Eye (tissue), 1 donor: ENCODE data around the gene FXR2.
"Not testable (repeated sequence)": the region's sequence is repeated elsewhere in the genome, so short reads cannot be mapped to it uniquely, and the experiment has no call there.

Experiments used
- DNase-seq: peaks from one replicate; pipeline ENCODE4 v3.0.0-alpha.2; 2015

FXR2 gene

DNA sequence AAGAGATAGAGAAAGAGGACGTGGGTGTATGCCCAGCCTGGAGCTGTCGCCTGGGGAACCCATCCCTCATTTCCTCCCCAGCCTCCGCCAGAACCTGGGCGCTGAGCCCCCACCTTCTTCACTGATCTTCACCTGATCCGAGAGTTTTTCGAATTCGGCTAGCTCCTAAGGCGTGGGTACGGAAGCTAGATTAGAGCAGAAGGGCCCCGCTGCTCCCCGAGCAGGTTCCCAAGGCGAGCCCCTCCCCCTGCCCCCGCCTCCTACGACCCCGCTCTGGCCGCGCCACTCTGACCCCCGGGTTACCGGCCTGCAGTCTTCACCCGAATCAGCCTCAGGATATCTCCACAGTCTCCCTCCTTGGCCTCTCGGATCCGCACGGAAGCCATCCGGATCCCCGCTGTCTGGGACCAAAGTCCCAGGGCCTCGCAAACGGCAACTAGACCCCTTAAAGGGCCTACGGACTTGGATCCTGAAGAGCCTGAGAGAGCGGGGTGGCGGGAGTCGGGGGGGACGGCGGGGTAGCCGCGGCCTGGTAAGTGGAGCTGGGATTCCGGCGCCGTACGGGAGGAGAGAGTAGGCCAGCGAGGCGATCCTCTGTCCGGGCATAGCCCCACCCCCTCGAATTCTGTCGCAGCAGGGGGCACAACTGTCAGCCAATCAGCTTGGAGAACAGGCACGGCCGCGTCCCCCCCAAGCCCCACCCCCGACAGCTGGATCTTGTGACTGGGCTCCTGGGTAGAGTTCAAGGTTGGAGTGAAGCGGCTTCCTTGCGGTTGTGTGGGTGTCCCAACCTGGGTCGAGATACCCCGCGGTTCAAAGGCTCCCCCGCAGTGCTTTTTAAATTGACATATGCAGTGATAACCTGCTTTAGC lies 12.8 kb upstream of the FXR2 start, which contains the start of gene SAT2:
Gene SAT2, minus strand, starts transcription at position 572 of the 872 bp plus-strand sequence. Its CDS starts 186 bp downstream, at position 386.
- peak; percentile 99 for DNase-seq

DNA sequence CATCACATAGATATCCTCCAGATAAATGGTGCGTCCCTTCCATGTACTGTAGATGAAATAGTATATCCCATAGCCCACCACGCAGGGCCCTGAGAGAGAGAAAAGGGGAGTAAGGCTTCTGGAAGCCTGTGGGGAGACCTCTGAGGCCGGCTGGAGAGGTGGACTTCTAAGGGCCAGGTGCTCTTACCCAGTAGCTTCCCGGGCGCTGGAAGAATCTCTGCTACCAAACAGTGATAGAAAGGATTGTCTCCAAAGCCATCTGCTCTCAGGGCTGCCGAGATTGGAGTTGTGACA lies 12.2 kb upstream of the FXR2 start:
- no peak for DNase-seq

DNA sequence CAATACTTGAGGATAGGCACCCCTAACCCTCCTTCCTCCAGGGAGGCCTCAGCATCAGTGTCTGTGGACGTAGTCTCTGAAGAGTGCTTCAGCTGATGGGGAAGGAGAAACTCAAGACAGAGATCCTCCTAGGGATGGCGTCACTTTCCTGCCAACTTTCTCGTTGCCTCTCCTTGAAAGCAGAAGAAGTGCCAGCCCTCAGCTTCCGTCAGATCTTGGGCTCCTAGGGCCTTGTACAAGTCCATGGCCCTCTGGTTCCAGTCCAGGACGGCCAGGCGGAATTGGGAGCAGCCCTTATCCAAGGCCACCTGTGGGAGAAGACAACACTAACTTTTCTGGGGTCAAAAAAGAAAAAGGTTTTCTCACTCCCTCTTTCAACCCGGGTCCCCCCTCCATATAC lies 11.6 kb upstream of the FXR2 start:
- DNase-seq: no peak

DNA sequence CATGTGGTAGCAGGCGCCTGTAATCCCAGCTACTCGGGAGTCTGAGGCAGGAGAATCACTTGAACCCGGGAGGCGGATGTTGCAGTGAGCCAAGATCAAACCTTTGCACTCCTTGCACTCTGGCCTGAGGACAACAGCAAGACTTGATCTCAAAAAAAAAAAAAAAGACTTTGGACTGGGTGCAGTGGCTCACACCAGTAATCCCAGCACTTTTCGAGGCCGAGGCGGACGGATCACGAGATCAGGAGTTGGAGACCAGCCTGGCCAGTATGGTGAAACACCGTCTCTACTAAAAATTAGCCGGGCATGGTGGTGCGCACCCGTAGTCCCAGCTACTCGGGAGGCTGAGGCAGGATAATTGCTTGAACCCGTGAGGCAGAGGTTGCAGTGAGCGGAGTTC lies 11.1 kb upstream of the FXR2 start:
- not testable (repeated sequence) for DNase-seq

DNA sequence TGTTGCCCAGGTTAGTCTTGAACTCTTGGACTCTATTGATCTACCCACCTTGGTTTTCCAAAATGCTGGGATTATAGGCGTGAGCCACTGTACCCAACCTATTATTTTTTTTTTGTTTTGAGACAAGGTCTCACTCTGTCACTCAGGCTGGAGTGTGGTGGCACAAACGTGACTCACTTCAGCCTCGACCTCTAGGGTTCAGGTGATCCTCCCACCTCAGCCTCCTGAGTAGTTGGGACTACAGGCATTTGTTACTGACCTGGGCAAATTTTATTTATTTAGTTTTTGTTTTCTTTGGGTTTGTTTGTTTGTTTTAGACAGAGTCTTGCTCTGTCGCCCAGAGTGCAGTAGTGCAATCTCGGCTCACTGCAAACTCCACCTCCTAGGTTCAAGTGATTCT lies 9.0 kb upstream of the FXR2 start:
- no peak for DNase-seq

DNA sequence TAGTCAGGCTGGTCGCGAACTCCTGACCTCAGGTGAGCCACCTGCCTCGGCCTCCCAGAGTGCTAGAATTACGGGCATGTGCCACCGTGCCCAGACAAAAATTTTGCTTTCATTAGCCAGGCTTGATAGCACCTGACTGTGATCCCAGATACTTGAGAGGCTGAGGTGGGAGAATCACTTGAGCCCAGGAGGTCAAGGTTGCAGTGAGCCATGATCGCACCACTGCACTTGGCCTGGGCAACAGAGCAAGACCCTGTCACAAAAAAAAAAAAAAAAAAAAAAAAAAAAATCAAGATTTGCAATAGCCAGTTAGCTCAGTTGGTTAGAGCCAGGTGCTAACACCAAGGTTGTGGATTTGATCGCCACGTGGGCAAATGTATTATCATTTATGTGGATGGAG lies 6.1 kb upstream of the FXR2 start:
- DNase-seq: no peak

DNA sequence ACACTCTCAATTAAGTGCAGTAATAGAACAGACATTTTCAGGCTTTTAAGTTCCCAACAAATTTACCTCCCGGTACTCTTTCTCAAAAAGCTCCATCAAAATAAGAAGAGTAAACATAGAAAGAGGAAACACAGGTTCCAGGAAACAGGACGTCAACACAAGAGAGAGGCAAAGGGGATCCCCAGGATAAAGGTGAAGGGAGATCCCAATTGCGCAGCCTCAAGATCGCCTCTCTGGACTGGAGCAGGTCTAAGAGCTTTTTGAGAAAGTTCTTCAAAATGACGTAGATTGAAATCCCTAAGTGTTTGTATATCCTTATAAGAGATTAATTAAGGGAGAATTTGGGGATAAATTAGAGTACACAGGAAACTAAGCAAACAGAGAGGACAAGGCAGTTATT lies 3.9 kb upstream of the FXR2 start:
- no peak for DNase-seq

DNA sequence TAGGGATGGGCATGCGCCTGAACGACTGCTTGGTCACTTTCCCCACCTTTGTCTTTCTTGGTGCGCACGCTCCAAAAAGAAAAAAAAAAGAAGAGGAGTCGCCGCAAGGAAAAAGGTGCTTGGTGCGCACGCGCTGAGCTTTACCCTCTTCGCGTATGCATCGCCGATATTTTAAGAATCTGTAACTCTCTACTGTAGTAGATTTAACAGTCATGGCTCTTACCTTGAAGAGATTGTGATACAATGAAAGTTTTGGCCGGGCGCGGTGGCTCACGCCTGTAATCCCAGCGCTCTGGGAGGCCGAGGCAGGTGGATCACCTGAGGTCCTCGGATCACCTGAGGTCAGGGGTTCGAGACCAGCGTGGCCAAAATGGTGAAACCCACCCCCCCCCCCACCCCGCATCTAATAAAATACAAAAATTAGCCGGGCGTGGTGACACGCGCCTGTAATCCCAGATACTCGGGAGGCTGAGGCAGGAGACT lies 609 bp upstream of the FXR2 start:
- DNase-seq: no peak

DNA sequence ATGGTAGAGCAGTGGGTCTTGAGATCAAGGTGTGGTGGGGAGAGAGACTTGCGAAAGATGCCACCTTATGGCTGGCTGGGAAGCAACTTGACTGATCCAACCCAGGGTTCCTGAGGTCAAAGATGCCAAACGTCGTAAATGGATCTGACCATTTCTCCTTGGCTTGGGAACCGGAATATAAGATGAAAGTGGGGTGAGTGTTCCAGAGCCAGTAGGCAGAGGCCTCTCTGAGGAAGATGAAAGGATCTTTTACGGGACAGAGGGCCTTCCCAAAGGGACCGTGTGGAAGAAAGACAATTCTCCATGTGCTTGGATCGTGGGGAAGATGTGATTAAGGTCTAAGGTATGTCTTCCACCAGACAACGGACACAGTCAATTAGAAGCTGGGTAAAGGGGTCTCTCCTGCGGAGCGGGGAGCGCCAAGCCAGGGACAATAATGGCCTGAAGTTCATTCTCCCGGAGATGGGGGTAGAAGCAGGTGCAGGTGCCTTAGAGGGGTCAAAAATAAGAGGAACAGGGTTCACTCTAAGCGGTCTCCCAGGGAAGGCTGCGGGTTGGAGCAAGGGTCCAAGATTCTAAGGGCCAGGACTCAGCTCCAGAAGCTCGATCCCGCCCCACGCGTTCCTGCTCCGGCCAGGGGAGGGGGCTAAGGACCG lies 800 bp downstream of the FXR2 start:
- no peak for DNase-seq

DNA sequence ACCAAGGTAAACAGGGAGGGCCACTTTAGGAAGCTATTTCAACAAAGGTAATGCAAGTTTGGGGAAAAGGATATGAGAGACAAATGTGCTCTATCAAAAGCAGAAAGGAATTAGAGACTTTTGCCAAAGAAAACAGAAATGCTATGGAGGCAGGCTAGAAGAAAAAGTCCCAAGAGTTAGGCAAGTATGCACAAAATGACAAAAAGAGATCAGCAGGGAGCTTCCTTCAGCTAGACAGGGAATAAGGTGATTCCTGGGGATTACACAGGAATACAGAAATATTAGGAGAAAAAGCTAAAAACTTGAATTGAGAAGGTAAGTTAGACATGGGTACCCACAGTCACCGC lies 2.4 kb downstream of the FXR2 start:
- no peak for DNase-seq

DNA sequence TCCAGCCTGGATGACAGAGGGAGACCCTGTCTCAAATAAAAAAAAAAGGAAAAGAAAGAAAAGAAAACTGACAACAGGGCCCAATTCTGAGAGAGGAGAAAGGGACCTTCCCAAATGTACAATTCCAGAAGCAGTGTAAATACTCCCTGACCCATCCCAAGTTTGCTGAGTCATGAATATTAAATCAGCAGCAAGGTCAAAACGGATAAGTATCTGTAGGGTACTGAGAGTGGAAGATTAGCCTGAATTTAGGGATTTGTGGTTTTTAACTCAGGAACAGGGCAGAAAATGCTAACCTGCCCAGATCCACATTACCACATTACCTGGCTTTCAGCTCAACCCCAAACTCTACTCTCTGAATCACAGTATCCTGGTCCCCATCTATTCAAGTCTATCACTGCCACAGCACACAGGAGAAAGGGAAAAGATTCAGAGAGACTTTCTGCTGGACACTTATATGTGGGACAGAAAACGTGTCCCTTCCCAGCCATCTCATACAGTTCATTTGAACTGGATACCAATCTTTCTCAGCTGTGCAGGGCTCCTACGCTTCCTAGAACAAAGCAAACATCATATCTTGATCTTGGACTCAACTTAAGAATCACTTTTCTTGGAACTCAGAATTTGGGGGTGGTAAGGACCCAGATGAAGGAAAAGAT lies 2.9 kb downstream of the FXR2 start:
- no peak for DNase-seq

DNA sequence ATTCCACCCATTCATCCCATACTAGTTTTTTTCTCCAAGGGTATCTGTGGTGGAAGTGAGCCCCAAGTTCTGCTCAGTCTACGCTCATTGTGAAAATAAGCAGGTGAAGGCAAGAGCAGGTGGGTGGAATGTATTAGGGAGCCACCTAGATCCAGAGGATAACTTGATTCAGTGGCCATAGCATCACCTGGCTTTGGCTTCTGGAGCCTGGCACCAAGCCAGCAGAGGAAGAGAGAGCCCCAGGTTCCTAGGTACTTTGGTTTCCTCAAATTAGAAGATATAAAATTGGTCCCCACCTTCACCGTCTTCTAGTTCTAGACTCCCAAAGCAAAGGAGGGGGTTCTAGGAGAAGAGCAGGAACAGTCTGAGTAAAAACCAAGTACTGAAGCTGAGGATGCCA lies 4.1 kb downstream of the FXR2 start:
- DNase-seq: no peak

DNA sequence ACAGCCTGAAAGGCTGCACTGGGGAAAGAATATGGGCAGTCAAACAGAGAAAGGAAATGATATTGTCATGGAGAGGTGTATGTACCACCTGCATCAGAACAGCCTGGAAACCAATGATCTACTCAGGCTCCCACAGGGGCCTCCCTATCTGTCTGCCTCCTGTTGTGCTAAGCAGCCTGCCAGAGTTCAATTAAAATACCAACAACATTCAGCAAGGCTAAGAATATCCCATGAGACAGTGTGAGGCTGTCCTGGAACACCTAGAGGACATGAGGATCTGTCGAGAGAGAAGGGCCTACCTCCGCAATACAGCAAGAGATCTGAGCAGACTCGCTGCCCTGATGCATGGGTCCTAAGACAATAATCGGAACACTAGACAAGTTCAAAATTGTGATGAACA lies 8.4 kb downstream of the FXR2 start:
- DNase-seq: no peak

DNA sequence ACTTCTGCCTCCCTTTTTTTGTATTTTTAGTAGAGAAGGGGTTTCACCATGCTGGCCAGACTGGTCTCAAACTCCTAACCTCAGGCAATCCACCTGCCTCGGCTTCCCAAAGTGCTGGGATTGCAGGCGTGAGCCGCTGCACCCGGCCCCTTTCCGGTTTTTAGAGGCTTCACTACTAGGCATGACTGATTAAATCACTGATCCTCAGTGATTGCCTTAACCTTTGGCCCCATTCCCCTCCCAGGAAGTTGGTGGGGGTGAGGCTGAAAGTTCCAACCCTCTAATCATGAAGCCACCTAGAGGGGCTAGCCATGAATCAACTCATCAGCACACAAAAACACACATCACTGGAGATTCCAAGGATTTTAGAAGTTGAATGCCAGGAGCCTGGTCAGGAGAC lies 17.1 kb downstream of the FXR2 start:
- not testable (repeated sequence) for DNase-seq

DNA sequence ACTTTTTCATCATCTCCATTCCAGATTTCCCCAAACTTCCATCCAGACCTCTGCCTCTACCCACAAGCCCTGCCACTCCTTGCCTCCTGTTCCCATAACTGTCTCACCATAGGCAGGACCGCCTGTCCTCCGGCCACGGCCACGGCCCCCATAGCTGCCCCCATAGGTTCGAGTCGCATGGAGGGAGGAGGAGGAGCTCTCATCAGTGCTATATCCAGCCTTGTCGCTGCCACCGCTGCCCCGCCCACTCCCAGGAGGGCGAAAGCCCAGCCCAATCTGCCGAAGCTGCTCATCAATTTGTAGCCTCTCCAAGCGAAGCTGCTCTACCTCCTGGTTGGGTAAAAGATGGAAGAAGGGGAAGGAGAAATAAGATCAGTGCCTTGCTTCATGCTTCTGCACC lies 21.4 kb downstream of the FXR2 start:
- no peak for DNase-seq

DNA sequence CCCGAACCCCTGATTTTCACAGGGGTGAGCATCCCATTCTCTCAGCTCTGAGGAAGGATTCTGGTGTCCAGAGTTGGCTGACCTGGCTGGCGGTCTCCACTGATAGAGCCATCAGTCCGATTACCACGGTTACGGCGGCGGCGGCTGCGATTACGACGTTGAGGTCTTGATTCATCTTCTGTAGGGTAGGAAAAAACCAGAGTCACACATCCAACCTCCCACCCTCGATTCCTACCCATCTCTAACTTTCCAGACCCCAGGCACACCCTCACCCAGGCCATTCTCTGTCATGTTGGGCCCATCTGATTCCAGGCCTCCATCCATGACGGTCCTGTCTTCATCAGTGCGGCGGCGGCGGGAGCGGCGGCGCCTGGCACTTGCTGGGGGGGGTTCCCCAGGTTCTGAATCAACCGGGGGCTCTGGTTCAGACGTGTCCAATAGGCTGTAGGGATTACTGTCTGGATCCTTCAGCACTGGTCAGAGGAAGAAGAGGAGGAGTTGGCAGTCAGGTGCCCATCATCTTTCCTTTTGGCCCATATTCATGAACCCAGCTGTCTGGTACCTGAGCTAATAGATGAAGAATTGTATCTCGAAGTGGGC lies 22.2 kb downstream of the FXR2 start:
- DNase-seq: no peak

DNA sequence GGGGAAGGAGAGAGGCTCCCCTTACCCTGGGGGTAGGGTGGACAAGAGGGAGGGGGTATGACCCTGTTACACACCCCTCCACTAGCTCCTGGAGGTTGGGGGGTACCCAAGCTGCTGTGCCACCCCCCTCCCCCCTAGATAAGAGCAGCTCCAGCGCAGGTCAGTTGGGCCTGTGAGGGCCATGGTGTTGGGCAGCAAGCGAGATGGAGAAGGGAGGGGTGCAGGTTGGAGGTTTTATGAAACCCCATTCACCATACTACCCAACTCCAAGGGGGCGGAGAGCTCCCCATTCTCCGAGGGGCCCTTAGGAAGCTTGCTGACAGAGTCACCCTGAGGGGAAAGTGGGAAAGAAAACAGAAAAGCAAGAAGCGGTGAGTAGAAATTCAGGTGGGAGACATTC lies 23.1 kb downstream of the FXR2 start:
- no peak for DNase-seq

DNA sequence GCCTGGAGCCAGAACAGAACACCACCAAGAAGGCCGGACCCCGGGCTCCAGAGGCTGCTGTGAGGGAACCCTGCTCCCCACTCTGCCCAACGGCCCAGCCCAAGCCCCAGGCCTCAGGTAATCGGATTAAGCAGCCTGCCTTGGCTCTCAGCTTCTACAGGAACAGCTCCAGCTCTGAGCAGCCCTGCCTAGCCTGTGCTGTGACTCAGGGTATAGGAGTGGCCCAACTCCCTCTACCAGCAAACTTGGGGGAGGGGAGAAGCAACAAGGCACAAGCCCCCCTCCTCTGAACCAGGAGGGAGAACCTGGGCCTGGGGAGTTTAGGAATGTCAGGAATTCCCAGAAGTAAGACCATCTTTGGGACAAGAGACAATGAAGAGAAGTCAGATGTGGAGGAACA lies 24.0 kb downstream of the FXR2 start:
- DNase-seq: peak; percentile 41

DNA sequence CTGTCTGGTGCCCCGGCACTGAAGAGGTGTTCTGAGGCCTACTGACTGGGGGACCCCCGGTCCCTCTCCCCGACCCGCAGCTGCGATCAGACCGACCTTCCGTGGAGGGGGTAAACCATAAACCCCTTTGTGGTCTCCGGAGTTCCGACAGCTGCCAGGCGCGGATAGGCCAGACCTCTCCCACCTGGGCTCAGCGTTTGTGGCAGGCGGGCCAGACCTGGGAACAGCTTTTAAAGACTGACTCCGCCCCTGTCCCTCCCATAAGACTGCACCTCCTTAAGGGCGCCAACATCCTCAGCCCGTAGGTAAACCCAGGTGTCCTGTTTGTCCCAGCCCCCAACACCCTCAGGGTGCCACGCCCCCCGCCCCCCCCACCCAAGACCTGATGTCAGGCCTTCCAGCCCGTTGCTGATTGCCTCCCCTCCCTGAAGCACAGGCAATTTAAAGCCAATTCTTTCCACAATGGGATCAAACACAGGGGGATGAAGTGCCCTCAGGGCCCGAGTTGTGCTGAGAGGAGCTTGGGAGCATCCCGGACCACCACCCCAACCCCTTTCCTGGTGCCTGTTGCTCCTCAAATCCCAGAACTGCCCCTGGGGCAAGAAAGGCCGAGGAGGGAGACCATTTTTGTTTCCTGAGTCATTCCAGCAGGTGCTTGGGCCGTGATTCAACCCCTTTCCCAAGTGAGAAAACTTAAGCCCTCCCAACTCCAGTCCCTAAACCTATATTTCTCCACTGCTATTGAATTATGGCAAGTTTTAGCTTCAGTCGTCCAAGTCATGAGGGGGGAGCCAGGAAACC lies 24.6 kb downstream of the FXR2 start, which contains the start of gene SOX15:
Gene SOX15, minus strand, starts transcription at position 204 of the 801 bp plus-strand sequence. CDS start 418 bp downstream, outside the sequence.
- DNase-seq: peak; percentile 35

DNA sequence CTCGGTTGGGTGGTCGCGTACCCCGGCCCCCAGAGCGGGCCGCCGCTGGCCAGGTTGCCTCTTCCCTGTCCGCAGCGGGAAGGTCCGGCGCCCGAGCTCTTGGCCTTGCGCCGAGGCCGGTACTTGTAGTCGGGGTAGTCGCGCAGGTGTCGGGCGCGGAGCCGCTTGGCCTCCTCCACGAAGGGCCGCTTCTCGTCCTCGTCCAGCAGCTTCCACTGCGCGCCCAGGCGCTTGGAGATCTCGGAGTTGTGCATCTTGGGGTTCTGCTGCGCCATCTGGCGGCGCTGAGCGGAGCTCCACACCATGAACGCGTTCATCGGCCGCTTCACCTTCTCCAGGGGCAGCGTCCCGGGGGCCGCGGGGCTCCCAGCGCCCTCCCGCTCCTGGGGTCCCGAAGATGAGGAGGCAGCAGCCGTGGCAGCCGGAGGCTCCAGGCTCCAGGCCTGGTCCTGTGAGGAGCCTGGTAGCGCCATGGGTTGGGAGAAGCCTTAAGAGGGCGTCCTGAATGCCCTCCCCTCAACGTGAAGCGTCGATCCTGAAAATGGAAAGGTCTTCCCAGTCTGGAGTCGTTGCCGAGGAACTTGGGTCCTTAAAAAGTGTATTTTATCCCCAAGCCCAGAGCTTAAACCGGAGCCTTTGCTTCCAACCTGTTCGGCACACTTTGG lies 25.4 kb downstream of the FXR2 start:
- DNase-seq: peak; percentile 95

DNA sequence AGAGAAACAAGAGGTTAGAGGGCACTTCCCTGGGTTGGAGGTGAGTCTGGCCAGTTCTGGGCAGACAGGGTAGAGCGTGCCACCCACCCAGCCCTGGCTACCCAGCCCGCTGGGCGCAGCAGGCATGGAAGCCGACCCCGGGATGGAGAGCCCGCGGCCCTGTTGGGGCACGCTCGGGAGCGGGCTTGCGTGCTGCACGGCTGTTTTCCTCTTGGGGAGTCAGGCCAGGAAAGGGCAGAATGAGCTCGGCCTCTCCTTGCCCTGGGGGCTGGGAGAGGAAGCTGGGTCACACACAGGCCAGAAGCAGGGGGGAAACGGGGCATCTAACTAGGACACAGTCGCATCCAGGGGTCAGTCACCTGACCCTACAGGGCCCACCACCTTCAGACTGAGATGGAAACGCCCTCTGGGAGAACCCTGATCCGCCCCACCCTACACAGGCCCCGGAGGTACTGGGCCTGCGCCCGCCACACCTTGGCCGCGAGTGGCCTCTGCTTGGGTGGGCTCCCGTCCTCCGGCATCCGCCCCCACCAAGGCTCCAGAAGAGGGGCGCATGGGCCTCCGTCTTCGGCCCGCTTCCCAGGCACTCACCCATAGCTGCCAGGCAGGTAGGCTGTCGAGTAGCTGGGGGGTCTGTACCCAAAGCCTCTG lies 26.0 kb downstream of the FXR2 start:
- DNase-seq: no peak
